Measurements from ENCODE around the gene EEF1A2.

The EEF1A2 gene

DNA sequence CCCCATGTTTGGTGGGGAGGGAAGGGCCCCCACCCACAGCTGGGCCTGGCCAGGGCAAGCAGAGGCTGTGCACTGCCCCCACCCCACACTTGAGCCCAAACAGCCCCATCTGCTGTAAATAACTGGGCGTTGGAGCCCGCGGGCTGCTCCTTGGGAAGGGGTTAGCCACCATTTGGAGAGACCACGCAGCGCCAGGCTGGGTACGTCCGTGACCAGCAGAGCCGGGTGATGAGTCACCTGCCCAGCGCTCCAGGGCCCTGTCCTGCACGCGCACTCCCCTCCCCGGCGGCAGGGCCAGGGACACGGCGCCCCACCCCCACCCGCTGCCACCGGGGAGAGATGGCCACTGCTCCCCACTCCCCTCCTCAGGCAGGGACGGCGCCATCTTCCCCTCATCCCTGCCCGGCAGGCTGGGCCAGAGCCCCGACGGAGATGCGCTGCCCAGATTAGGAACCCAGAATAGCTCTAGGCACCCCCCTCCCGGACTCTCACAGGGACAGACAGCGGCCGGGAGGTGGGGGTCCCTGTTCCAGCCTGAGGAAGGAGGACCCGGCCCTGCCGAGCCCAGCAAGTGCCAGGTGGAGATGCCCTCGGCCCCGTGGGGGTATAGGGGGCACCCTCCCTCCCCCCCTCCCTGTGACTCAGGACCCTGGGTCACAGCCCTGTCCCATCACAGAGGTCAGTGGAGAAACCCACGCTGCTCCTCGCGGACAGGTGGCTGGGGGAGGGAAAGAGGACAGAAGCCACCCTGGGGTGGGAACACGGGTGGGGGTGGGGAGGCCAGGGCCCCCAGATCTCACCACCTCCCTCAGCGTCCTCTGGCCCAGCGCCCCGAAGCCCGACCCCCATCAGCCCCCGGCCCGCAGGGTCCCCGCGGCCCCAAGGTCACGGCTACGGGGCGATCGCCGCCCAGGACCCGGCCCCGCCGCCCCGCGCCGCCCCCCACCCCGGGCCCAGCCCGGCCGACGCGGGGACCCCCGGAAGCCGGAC lies 642 bp downstream of the EEF1A2 start:
- no CpG with 5 or more reads among the region's 60 CpGs for WGBS (ENCODE audit: extremely low coverage, insufficient coverage, low lambda C conversion rate)
- Histone ChIP-seq H3K27me3 (ENCODE audit: insufficient read depth, low read length, poor library complexity) (peaks cover 2% of the 10 kb centered on the region), H3K18ac (ENCODE audit: low read length) (peak overlapping the region; percentile 8), H4K5ac (ENCODE audit: low read length) (no peak overlapping the region), H3K79me1 (ENCODE audit: low read length) (no peaks in the 10 kb centered on the region), H3K36me3 (ENCODE audit: control insufficient read depth, insufficient read depth, low read length) (no peaks in the 10 kb centered on the region), H3K23ac (ENCODE audit: low read length) (no peak overlapping the region), H3K4me1 (ENCODE audit: control insufficient read depth, low read depth, low read length) (no peaks in the 10 kb centered on the region), H2BK5ac (ENCODE audit: low read length) (no peak overlapping the region), H4K8ac (ENCODE audit: low read depth, low read length) (no peak overlapping the region), H2AK5ac (ENCODE audit: low read length) (no peak overlapping the region), H3K79me2 (ENCODE audit: control insufficient read depth, insufficient read depth, low read length) (no peaks in the 10 kb centered on the region), H3K56ac (ENCODE audit: low read length) (peak overlapping the region; percentile 25), H2BK15ac (replicated peaks; ENCODE audit: low read depth) (no peak overlapping the region), H3K4me3 (ENCODE audit: low read length) (no peak overlapping the region), H3K4me2 (ENCODE audit: low read length) (no peak overlapping the region), H3K4ac (ENCODE audit: low read depth, low read length) (peak overlapping the region; percentile 1), H2BK120ac (ENCODE audit: low read depth, low read length) (no peak overlapping the region), H3K27ac (ENCODE audit: low read depth, low read length) (no peak overlapping the region), H3K9ac (ENCODE audit: low read length) (peak overlapping the region; percentile 21)
- DNase-seq = peak; percentile 64

DNA sequence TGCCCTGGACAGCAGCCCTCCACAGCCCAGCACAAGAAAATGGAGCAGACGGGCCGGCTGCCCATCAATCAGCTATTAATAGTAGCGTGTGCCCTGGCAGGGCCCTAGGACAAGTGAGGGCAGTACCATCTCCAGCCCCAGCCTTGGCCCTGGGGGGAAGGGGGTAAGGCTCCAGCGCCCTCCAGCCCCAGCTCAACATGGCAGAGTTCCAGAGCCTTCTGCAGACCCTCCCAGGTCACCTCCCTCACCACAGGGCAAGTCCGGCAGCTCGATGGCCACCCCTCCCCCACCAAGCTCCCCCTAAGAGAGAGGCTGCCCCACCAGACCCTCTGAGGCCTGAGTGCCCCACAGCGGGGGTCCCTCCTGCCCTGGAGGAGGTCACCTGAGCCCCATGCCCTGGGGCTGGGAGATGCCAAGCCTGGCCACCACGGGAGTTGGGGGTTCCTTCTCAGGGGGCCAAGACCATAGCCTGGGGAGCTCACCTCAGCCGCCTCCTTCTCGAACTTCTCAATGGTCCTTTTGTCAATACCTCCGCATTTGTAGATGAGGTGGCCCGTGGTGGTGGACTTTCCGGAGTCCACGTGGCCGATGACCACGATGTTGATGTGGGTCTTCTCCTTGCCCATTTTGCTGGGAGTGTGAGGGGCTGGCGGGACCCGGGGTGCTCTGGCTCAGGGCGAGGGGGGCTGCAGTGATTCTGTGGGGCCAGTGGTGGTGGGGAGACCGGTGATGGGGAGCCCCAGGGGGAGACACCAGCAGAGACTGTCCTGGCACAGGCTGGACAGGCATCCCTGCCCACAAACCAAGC lies 1.5 kb downstream of the EEF1A2 start:
- Histone ChIP-seq H3K4ac (ENCODE audit: low read depth, low read length) (no peak overlapping the region), H3K27me3 (ENCODE audit: insufficient read depth, low read length, poor library complexity) (peaks cover 2% of the 10 kb centered on the region), H3K27ac (ENCODE audit: low read depth, low read length) (no peak overlapping the region), H3K79me2 (ENCODE audit: control insufficient read depth, insufficient read depth, low read length) (no peaks in the 10 kb centered on the region), H4K5ac (ENCODE audit: low read length) (no peak overlapping the region), H3K4me2 (ENCODE audit: low read length) (no peak overlapping the region), H3K56ac (ENCODE audit: low read length) (no peak overlapping the region), H3K36me3 (ENCODE audit: control insufficient read depth, insufficient read depth, low read length) (no peaks in the 10 kb centered on the region), H3K4me1 (ENCODE audit: control insufficient read depth, low read depth, low read length) (no peaks in the 10 kb centered on the region), H3K79me1 (ENCODE audit: low read length) (no peaks in the 10 kb centered on the region), H3K23ac (ENCODE audit: low read length) (no peak overlapping the region), H3K18ac (ENCODE audit: low read length) (no peak overlapping the region), H3K9ac (ENCODE audit: low read length) (no peak overlapping the region), H2BK5ac (ENCODE audit: low read length) (no peak overlapping the region), H2AK5ac (ENCODE audit: low read length) (no peak overlapping the region), H2BK15ac (replicated peaks; ENCODE audit: low read depth) (no peak overlapping the region), H4K8ac (ENCODE audit: low read depth, low read length) (no peak overlapping the region), H2BK120ac (ENCODE audit: low read depth, low read length) (no peak overlapping the region), H3K4me3 (ENCODE audit: low read length) (no peak overlapping the region)
- WGBS (ENCODE audit: extremely low coverage, insufficient coverage, low lambda C conversion rate) = no CpG with 5 or more reads among the region's 20 CpGs
- DNase-seq = no peak

DNA sequence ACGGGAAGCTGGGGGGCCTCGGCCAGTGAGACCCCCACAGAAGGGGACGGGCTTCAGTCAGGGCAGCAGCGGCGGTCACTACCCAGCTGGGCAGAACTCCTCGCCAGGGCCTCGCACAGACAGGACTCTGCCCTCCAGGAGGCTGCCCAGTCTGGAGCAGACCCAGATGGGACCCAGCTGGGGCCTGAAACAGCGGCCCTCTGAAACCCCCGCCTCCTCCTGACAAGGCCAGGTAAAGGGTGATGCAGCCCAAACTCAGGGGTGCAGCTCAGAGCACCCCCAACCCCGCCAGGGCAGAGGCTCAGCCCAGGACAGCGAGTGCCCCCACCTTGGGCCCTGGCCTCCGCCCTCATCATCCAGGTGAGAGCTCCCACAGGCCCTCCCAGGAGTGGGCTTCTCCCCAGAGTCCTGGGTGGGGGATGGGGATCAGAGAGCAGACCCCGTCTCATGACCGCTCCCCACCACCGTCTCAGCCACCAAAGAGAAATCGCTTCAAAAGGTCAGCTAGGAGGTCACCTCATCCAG lies 2.2 kb downstream of the EEF1A2 start:
- H4K5ac ChIP-seq (ENCODE audit: low read length) = no peak overlapping the region
- no peaks in the 10 kb centered on the region for H3K79me1 ChIP-seq (ENCODE audit: low read length)
- H4K8ac ChIP-seq (ENCODE audit: low read depth, low read length) = no peak overlapping the region
- H2AK5ac ChIP-seq (ENCODE audit: low read length) = no peak overlapping the region
- H2BK5ac ChIP-seq (ENCODE audit: low read length) = no peak overlapping the region
- no peak overlapping the region for H3K9ac ChIP-seq (ENCODE audit: low read length)
- H3K18ac ChIP-seq (ENCODE audit: low read length) = no peak overlapping the region
- H3K56ac ChIP-seq (ENCODE audit: low read length) = no peak overlapping the region
- DNase-seq = no peak
- H3K4me2 ChIP-seq (ENCODE audit: low read length) = no peak overlapping the region
- no peaks in the 10 kb centered on the region for H3K79me2 ChIP-seq (ENCODE audit: control insufficient read depth, insufficient read depth, low read length)
- no peaks in the 10 kb centered on the region for H3K36me3 ChIP-seq (ENCODE audit: control insufficient read depth, insufficient read depth, low read length)
- no peak overlapping the region for H3K4ac ChIP-seq (ENCODE audit: low read depth, low read length)
- H3K27ac ChIP-seq (ENCODE audit: low read depth, low read length) = no peak overlapping the region
- H3K23ac ChIP-seq (ENCODE audit: low read length) = no peak overlapping the region
- H3K4me1 ChIP-seq (ENCODE audit: control insufficient read depth, low read depth, low read length) = no peaks in the 10 kb centered on the region
- H2BK15ac ChIP-seq (replicated peaks; ENCODE audit: low read depth) = no peak overlapping the region
- no CpG with 5 or more reads among the region's 16 CpGs for WGBS (ENCODE audit: extremely low coverage, insufficient coverage, low lambda C conversion rate)
- H2BK120ac ChIP-seq (ENCODE audit: low read depth, low read length) = no peak overlapping the region
- H3K27me3 ChIP-seq (ENCODE audit: insufficient read depth, low read length, poor library complexity) = peaks cover 2% of the 10 kb centered on the region
- no peak overlapping the region for H3K4me3 ChIP-seq (ENCODE audit: low read length)

DNA sequence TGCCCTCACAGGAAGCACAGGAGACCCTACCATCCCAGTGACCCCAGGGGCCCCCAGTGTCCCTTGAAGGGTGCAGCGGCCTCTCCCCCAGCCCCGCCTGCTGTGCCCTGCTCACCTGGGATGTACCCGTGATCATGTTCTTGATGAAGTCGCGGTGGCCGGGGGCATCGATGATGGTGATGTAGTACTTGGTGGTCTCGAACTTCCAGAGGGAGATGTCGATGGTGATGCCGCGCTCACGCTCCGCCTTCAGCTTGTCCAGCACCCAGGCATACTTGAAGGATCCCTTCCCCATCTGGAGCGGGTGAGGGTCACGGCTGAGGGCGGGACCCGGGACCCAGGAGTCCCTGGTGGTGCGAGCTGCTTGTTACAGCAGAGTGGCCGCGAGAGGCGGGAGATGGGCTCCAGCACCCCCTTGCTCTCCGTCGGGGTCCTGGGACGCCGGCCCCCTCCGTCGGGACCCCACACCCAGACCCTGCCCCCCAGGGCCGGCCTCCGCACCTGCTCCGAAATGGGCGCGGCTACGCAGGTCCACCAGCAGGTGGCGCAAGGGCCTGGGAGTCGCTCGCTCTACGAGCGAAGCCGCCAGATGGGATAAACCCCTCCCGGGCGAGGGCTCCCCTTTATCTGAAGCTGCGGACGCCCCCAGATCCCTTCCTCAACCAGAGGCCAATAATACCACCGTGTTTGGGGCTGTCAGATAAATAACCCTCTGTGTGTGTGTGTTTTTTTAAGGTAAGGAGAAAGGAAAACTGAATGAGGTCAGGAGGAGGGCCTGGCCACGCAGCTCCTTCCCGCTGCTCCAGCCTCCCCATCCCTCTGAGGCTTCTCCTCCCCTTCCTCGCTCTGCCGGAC lies 2.9 kb downstream of the EEF1A2 start:
- no peak overlapping the region for H3K4me3 ChIP-seq (ENCODE audit: low read length)
- WGBS (ENCODE audit: extremely low coverage, insufficient coverage, low lambda C conversion rate) = no CpG with 5 or more reads among the region's 48 CpGs
- no peak overlapping the region for H3K9ac ChIP-seq (ENCODE audit: low read length)
- no peaks in the 10 kb centered on the region for H3K79me2 ChIP-seq (ENCODE audit: control insufficient read depth, insufficient read depth, low read length)
- H4K8ac ChIP-seq (ENCODE audit: low read depth, low read length) = no peak overlapping the region
- no peaks in the 10 kb centered on the region for H3K79me1 ChIP-seq (ENCODE audit: low read length)
- no peak overlapping the region for H3K27ac ChIP-seq (ENCODE audit: low read depth, low read length)
- DNase-seq = peak; percentile 53
- H2BK15ac ChIP-seq (replicated peaks; ENCODE audit: low read depth) = no peak overlapping the region
- no peak overlapping the region for H3K23ac ChIP-seq (ENCODE audit: low read length)
- H3K4me1 ChIP-seq (ENCODE audit: control insufficient read depth, low read depth, low read length) = no peaks in the 10 kb centered on the region
- no peaks in the 10 kb centered on the region for H3K36me3 ChIP-seq (ENCODE audit: control insufficient read depth, insufficient read depth, low read length)
- no peak overlapping the region for H2AK5ac ChIP-seq (ENCODE audit: low read length)
- H3K18ac ChIP-seq (ENCODE audit: low read length) = no peak overlapping the region
- H2BK120ac ChIP-seq (ENCODE audit: low read depth, low read length) = no peak overlapping the region
- H3K4ac ChIP-seq (ENCODE audit: low read depth, low read length) = no peak overlapping the region
- peaks cover 2% of the 10 kb centered on the region for H3K27me3 ChIP-seq (ENCODE audit: insufficient read depth, low read length, poor library complexity)
- H3K56ac ChIP-seq (ENCODE audit: low read length) = peak overlapping the region; percentile 34
- H2BK5ac ChIP-seq (ENCODE audit: low read length) = no peak overlapping the region
- H4K5ac ChIP-seq (ENCODE audit: low read length) = no peak overlapping the region
- peak overlapping the region; percentile 46 for H3K4me2 ChIP-seq (ENCODE audit: low read length)

DNA sequence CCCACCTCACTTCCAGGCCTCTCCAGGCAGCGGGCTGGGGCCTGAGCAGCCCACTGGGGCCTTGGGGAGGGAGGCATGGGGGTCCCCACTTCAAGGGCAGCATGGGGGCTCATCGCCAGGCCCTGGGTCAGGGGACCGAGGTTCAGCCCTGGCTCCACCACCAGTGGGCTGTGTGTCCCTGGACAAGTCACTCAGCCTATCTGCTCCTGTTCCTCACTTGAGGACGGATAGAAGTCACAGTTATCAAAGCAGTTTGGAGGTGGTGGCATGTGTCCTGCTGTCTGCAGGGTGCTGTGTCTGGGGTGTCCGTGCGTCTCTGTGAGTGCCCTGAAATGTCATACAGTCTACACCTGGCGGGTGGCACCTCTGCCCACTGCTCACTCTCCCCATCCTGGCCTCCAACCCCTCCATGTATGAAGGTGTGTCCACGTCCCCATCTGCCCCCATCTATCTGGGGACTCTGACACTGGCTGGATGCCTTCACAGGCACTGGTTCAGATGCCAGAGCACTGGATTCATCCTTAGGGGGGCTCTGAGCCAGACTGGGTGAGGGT lies 3.6 kb downstream of the EEF1A2 start:
- no peaks in the 10 kb centered on the region for H3K4me1 ChIP-seq (ENCODE audit: control insufficient read depth, low read depth, low read length)

More for the DNA sequence above, 3.6 kb downstream of the EEF1A2 start:
- Histone ChIP-seq H3K79me2 (ENCODE audit: control insufficient read depth, insufficient read depth, low read length) (no peaks in the 10 kb centered on the region), H3K4ac (ENCODE audit: low read depth, low read length) (no peak overlapping the region), H3K23ac (ENCODE audit: low read length) (no peak overlapping the region), H3K18ac (ENCODE audit: low read length) (no peak overlapping the region), H2AK5ac (ENCODE audit: low read length) (no peak overlapping the region), H2BK5ac (ENCODE audit: low read length) (no peak overlapping the region), H3K27ac (ENCODE audit: low read depth, low read length) (no peak overlapping the region), H2BK120ac (ENCODE audit: low read depth, low read length) (no peak overlapping the region), H3K36me3 (ENCODE audit: control insufficient read depth, insufficient read depth, low read length) (no peaks in the 10 kb centered on the region), H3K56ac (ENCODE audit: low read length) (no peak overlapping the region), H3K4me3 (ENCODE audit: low read length) (no peak overlapping the region), H4K8ac (ENCODE audit: low read depth, low read length) (no peak overlapping the region), H4K5ac (ENCODE audit: low read length) (no peak overlapping the region), H3K27me3 (ENCODE audit: insufficient read depth, low read length, poor library complexity) (peaks cover 2% of the 10 kb centered on the region), H3K4me2 (ENCODE audit: low read length) (no peak overlapping the region), H2BK15ac (replicated peaks; ENCODE audit: low read depth) (no peak overlapping the region), H3K9ac (ENCODE audit: low read length) (no peak overlapping the region), H3K79me1 (ENCODE audit: low read length) (no peaks in the 10 kb centered on the region)
- DNase-seq = no peak
- WGBS (ENCODE audit: extremely low coverage, insufficient coverage, low lambda C conversion rate) = no CpG with 5 or more reads among the region's 8 CpGs
